HEK293 (cell line): ENCODE results near the gene PPP1R15B.

Source experiments
- CTCF ChIA-PET: fragments of 350-600 bp; formaldehyde crosslinking; extraction: SDS; loops from one replicate; lab custom pipeline; 2021; ENCODE audit warnings: antibody characterized with exemption; lab: Yijun Ruan, JAX
- POLR2A ChIA-PET: fragments of 300-600 bp; formaldehyde crosslinking; extraction: SDS; loops from one replicate; lab custom pipeline; 2020; ENCODE audit warnings: antibody characterized with exemption, inconsistent platforms; lab: Yijun Ruan, JAX
- H3K27ac ChIP-seq: fragments of 200-500 bp; sonication (Bioruptor generic); 2 replicates; pipeline ENCODE4 v1.5.1; 2014; ENCODE audit warnings: low read depth, low read length, control low read depth, inconsistent platforms; ENCODE audit errors: extremely low read depth
- H3K36me3 ChIP-seq, 2 experiments: fragments of 200-500 bp in 1 of 2; sonication (Bioruptor generic) in 1 of 2; 1 replicate in 1 of 2; 2 replicates in 1 of 2; pipeline ENCODE4 v1.5.1; 2014 to 2017; ENCODE audit warnings: inconsistent platforms in 2 of 2, low read length in 2 of 2; ENCODE audit not compliant: control insufficient read depth in 2 of 2, insufficient read depth in 1 of 2
- H3K4me1 ChIP-seq: fragments of 200-500 bp; sonication (Bioruptor generic); 2 replicates; pipeline ENCODE4 v1.5.1; 2014; ENCODE audit warnings: mild to moderate bottlenecking, low read length, inconsistent platforms; ENCODE audit not compliant: control insufficient read depth, insufficient read depth
- H3K4me3 ChIP-seq: 2 replicates; pipeline ENCODE4 v1.5.1; 2011; ENCODE audit warnings: low read depth, mild to moderate bottlenecking, control low read depth, low read length, moderate library complexity
- H3K9me3 ChIP-seq: fragments of 200-500 bp; sonication (Bioruptor generic); 2 replicates; pipeline ENCODE4 v1.5.1; 2014; ENCODE audit warnings: low read depth, low read length, inconsistent platforms; ENCODE audit not compliant: control insufficient read depth, insufficient read depth
- ELK4 ChIP-seq: IDR thresholded peaks from 2 replicates; pipeline ENCODE4 v1.6.1; 2011; ENCODE audit warnings: mild to moderate bottlenecking, low read depth, low read length, borderline replicate concordance
- FEZF1 ChIP-seq: fragments of 450-650 bp; formaldehyde crosslinking; IDR thresholded peaks from 2 replicates; pipeline ENCODE4 v1.5.1; 2016; ENCODE audit warnings: missing biosample characterization, missing genetic modification characterization
- GLI2 ChIP-seq: fragments of 450-650 bp; formaldehyde crosslinking; IDR thresholded peaks from 2 replicates; pipeline ENCODE4; 2017; ENCODE audit warnings: missing biosample characterization, missing genetic modification characterization, low read depth, borderline replicate concordance
- HOXD13 ChIP-seq: sonication (generic); formaldehyde crosslinking; IDR thresholded peaks from 2 replicates; pipeline ENCODE4 v1.8.0; 2022; ENCODE audit warnings: missing genetic modification reagents, borderline replicate concordance
- KLF7 ChIP-seq: fragments of 450-650 bp; formaldehyde crosslinking; IDR thresholded peaks from 2 replicates; pipeline ENCODE4 v1.5.1; 2016; ENCODE audit warnings: missing biosample characterization, missing genetic modification characterization, borderline replicate concordance
- SETDB1 ChIP-seq: IDR thresholded peaks from one replicate; pipeline ENCODE4 v1.6.1; 2017; ENCODE audit warnings: mild to moderate bottlenecking, low read length, moderate library complexity, mixed read lengths; ENCODE audit not compliant: insufficient read length
- ZNF10 ChIP-seq: fragments of 450-650 bp; formaldehyde crosslinking; IDR thresholded peaks from 2 replicates; pipeline ENCODE4 v1.5.1; 2017; ENCODE audit warnings: missing biosample characterization, missing genetic modification characterization
- ZNF2 ChIP-seq: fragments of 450-650 bp; formaldehyde crosslinking; IDR thresholded peaks from 2 replicates; pipeline ENCODE4 v1.5.1; 2016; ENCODE audit warnings: missing biosample characterization, missing genetic modification characterization
- ZNF391 ChIP-seq: fragments of 450-650 bp; formaldehyde crosslinking; IDR thresholded peaks from 2 replicates; pipeline ENCODE4 v1.5.1; 2016; ENCODE audit warnings: low read depth, missing biosample characterization, missing genetic modification characterization, borderline replicate concordance
- ZNF501 ChIP-seq: fragments of 450-650 bp; formaldehyde crosslinking; IDR thresholded peaks from 2 replicates; pipeline ENCODE4 v1.5.1; 2016; ENCODE audit warnings: missing biosample characterization, missing genetic modification characterization
- ZNF518A ChIP-seq: fragments of 450-650 bp; formaldehyde crosslinking; conservative IDR thresholded peaks from 2 replicates; pipeline ENCODE4 v1.5.1; 2016; ENCODE audit warnings: low read depth, missing biosample characterization, missing genetic modification characterization
- ZNF544 ChIP-seq: fragments of 450-650 bp; formaldehyde crosslinking; IDR thresholded peaks from 2 replicates; pipeline ENCODE4 v1.5.0; 2017; ENCODE audit warnings: missing biosample characterization, missing genetic modification characterization
- ZNF701 ChIP-seq: fragments of 450-650 bp; formaldehyde crosslinking; IDR thresholded peaks from 2 replicates; pipeline ENCODE4 v1.5.1; 2016; ENCODE audit warnings: missing biosample characterization, missing genetic modification characterization
- ZNF837 ChIP-seq: fragments of 450-650 bp; formaldehyde crosslinking; IDR thresholded peaks from 2 replicates; pipeline ENCODE4 v1.5.1; 2016; ENCODE audit warnings: missing biosample characterization, missing genetic modification characterization
- TF ChIP-seq, protein P1 (sequence below): fragments of 450-650 bp; formaldehyde crosslinking; IDR thresholded peaks from 2 replicates; pipeline ENCODE4 v1.5.1; 2016; ENCODE audit warnings: missing biosample characterization, missing genetic modification characterization
- TF ChIP-seq, protein P2 (sequence below): fragments of 450-650 bp; formaldehyde crosslinking; IDR thresholded peaks from 2 replicates; pipeline ENCODE4 v1.5.1; 2016; ENCODE audit warnings: missing biosample characterization, missing genetic modification characterization, borderline replicate concordance
- TF ChIP-seq, protein P3 (sequence below): fragments of 450-650 bp; formaldehyde crosslinking; IDR thresholded peaks from 2 replicates; pipeline ENCODE4 v1.5.1; 2017; ENCODE audit warnings: missing biosample characterization, missing genetic modification characterization
- TF ChIP-seq, protein P4 (sequence below): fragments of 450-650 bp; formaldehyde crosslinking; IDR thresholded peaks from 2 replicates; pipeline ENCODE4 v1.5.1; 2016; ENCODE audit warnings: missing biosample characterization, missing genetic modification characterization

Gene PPP1R15B

GRCh38 chr1:204404629-204405028, 7.0 kb downstream of the PPP1R15B start:
- H3K27ac ChIP-seq, result no peak overlapping the region
- H3K4me3 ChIP-seq, result no peak overlapping the region
- peaks cover 24 to 76% of the 10 kb centered on the region in 2 experiments for H3K36me3 ChIP-seq
- TF ChIP-seq, protein P1, sequence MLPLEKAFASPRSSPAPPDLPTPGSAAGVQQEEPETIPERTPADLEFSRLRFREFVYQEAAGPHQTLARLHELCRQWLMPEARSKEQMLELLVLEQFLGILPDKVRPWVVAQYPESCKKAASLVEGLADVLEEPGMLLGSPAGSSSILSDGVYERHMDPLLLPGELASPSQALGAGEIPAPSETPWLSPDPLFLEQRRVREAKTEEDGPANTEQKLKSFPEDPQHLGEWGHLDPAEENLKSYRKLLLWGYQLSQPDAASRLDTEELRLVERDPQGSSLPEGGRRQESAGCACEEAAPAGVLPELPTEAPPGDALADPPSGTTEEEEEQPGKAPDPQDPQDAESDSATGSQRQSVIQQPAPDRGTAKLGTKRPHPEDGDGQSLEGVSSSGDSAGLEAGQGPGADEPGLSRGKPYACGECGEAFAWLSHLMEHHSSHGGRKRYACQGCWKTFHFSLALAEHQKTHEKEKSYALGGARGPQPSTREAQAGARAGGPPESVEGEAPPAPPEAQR, result no peak
- TF ChIP-seq SETDB1 (no peak), ZNF837 (tag by site-specific recombination) (no peak), ZNF701 (no peak), ZNF544 (tag by site-specific recombination) (no peak), HOXD13 (no peak), ZNF501 (no peak), ELK4 (no peak), FEZF1 (tag by site-specific recombination) (no peak), ZNF10 (no peak), ZNF391 (no peak), ZNF2 (no peak), GLI2 (tag by site-specific recombination) (no peak), ZNF518A (tag by site-specific recombination) (no peak), KLF7 (tag by site-specific recombination) (no peak)
- TF ChIP-seq, protein P2, sequence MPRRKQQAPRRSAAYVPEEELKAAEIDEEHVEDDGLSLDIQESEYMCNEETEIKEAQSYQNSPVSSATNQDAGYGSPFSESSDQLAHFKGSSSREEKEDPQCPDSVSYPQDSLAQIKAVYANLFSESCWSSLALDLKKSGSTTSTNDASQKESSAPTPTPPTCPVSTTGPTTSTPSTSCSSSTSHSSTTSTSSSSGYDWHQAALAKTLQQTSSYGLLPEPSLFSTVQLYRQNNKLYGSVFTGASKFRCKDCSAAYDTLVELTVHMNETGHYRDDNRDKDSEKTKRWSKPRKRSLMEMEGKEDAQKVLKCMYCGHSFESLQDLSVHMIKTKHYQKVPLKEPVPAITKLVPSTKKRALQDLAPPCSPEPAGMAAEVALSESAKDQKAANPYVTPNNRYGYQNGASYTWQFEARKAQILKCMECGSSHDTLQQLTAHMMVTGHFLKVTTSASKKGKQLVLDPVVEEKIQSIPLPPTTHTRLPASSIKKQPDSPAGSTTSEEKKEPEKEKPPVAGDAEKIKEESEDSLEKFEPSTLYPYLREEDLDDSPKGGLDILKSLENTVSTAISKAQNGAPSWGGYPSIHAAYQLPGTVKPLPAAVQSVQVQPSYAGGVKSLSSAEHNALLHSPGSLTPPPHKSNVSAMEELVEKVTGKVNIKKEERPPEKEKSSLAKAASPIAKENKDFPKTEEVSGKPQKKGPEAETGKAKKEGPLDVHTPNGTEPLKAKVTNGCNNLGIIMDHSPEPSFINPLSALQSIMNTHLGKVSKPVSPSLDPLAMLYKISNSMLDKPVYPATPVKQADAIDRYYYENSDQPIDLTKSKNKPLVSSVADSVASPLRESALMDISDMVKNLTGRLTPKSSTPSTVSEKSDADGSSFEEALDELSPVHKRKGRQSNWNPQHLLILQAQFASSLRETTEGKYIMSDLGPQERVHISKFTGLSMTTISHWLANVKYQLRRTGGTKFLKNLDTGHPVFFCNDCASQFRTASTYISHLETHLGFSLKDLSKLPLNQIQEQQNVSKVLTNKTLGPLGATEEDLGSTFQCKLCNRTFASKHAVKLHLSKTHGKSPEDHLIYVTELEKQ (tag by site-specific recombination), result no peak
- TF ChIP-seq, protein P3, sequence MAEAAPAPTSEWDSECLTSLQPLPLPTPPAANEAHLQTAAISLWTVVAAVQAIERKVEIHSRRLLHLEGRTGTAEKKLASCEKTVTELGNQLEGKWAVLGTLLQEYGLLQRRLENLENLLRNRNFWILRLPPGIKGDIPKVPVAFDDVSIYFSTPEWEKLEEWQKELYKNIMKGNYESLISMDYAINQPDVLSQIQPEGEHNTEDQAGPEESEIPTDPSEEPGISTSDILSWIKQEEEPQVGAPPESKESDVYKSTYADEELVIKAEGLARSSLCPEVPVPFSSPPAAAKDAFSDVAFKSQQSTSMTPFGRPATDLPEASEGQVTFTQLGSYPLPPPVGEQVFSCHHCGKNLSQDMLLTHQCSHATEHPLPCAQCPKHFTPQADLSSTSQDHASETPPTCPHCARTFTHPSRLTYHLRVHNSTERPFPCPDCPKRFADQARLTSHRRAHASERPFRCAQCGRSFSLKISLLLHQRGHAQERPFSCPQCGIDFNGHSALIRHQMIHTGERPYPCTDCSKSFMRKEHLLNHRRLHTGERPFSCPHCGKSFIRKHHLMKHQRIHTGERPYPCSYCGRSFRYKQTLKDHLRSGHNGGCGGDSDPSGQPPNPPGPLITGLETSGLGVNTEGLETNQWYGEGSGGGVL, result no peak
- TF ChIP-seq, protein P4, sequence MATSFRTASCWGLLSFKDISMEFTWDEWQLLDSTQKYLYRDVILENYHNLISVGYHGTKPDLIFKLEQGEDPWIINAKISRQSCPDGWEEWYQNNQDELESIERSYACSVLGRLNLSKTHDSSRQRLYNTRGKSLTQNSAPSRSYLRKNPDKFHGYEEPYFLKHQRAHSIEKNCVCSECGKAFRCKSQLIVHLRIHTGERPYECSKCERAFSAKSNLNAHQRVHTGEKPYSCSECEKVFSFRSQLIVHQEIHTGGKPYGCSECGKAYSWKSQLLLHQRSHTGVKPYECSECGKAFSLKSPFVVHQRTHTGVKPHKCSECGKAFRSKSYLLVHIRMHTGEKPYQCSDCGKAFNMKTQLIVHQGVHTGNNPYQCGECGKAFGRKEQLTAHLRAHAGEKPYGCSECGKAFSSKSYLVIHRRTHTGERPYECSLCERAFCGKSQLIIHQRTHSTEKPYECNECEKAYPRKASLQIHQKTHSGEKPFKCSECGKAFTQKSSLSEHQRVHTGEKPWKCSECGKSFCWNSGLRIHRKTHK, result no peak
- ChIA-PET CTCF (interaction anchor here (1.4 kb wide), 1 partner anchor 198 kb away, joined by 4 read pairs; no protein-coding TSS in a partner anchor), POLR2A (interaction anchor here (0.5 kb wide), 1 partner anchor 22 kb away, joined by 4 read pairs; no protein-coding TSS in a partner anchor)
- no peaks in the 10 kb centered on the region for H3K9me3 ChIP-seq
- H3K4me1 ChIP-seq, result no peaks in the 10 kb centered on the region; the same call in 1 of the 2 replicates
